GM12874 (cell line): Measurements from ENCODE around the gene ZIC4.

Experiments used
- TF ChIP-seq, protein P1 (sequence below): IDR thresholded peaks from 2 replicates; pipeline ENCODE4 v1.5.1; 2011; ENCODE audit warnings: low read depth, mild to moderate bottlenecking, control low read depth, low read length, moderate library complexity; ENCODE audit not compliant: insufficient read depth

ZIC4 gene

DNA sequence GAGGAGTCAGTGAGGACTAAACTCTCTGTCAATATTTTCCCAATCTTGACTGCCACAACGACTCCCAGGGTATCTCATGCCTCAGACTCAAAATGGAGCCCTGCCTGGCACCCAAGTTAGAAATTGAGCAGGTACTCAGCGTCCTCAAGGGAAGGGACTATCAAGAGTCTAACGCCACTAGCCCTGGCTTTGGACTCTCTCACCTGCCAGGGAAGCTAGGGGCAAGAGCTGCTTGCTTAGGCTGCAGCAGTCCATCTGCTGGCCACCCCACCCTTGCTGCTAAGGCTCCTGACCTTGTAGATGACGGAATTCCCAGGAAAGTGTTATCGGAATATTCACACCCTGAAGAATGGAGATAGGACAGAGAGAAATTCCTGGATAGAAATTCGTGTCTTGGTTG, 33.0 kb downstream of the ZIC4 start:
- TF ChIP-seq, protein P1, sequence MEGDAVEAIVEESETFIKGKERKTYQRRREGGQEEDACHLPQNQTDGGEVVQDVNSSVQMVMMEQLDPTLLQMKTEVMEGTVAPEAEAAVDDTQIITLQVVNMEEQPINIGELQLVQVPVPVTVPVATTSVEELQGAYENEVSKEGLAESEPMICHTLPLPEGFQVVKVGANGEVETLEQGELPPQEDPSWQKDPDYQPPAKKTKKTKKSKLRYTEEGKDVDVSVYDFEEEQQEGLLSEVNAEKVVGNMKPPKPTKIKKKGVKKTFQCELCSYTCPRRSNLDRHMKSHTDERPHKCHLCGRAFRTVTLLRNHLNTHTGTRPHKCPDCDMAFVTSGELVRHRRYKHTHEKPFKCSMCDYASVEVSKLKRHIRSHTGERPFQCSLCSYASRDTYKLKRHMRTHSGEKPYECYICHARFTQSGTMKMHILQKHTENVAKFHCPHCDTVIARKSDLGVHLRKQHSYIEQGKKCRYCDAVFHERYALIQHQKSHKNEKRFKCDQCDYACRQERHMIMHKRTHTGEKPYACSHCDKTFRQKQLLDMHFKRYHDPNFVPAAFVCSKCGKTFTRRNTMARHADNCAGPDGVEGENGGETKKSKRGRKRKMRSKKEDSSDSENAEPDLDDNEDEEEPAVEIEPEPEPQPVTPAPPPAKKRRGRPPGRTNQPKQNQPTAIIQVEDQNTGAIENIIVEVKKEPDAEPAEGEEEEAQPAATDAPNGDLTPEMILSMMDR: no peak

DNA sequence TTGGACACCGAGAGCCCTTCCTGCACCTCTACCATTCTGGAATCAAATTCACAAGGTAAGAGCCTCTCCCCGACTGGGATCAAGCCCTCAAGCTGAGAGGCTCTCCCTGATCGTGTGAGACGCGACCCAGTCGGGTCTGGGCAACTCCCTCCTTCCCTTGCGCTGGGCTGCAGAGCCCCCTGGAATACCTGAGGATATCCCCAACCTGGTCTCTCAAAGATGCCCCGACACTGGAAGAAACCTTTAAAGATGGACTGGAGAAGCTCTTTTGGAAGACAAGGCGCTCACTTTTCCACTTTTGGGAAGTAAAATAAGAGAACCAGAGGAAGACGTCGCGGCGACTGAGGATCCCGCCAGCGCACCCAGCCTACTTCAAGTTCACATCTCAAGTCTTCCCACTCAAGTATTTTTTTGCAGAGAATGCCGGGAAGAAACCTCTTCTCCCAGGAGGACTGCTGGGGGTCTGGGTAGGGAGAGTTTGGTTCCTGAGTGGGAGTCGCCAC, 33.8 kb downstream of the ZIC4 start:
- TF ChIP-seq, protein P1: no peak

DNA sequence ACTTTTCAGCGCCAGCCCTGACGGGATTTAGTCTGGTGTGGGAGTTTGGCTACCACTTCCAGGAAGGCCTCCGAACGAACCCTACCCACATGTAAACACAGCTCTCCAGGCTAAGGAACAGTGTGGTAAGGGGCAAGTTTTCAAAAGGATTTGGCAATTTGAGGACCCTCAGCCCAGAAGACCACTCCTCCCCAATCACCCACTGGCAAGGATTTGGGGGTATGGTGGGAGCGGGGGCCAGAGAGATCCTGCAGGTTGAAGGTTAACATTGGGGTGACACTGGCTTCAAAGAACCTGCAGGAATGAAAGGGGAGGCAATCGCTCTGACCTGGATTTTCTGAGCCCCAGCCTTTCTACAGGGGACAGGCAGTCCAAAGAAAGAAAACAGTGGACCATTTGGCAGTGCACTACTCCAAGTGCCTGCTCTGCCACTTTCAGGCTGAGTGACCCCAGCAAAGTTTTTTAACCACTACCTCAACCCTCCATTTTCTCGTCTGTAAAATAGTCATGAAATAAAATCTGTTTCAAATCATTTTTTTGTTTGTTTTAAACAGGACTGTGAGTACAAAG, 34.5 kb downstream of the ZIC4 start:
- TF ChIP-seq, protein P1: no peak

DNA sequence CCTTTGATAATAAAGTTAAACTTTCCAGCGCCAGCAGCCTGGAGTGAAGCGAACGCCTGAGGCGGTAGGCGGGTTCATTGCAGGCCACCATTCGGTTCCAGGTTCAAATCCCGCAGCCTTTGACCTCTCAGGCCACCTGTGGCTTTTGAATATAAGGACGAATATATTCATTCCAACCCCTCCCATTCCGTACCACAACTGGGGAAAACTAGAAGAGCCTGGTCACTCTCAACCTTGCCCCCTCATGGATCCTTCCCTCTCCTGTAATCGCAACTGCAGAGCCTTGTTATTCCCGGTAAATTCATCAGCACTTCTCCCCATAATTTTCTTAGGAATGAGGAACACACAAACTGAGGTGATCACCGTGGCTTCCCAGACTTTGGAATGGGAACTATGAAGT, 35.2 kb downstream of the ZIC4 start:
- TF ChIP-seq, protein P1: no peak

DNA sequence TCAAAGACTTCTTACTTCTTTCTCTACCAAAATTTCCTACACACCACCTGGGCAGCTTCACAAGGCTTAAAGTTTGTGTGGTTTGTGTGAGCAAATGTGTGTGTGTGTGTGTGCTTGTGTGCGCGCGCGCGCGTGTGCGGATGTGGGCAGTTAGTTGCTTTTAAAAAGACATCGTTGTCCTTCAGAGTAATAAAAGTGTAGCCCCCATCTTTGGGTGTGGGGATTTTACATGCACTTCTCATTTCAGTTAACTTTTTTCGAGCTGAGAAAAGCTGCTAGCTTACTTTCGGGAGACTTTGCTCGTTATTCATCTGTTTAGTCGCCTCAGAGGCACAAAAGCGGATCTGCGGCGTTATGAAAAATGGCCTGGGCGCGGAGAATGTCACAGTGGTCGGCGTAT, 36.0 kb downstream of the ZIC4 start:
- TF ChIP-seq, protein P1: no peak

DNA sequence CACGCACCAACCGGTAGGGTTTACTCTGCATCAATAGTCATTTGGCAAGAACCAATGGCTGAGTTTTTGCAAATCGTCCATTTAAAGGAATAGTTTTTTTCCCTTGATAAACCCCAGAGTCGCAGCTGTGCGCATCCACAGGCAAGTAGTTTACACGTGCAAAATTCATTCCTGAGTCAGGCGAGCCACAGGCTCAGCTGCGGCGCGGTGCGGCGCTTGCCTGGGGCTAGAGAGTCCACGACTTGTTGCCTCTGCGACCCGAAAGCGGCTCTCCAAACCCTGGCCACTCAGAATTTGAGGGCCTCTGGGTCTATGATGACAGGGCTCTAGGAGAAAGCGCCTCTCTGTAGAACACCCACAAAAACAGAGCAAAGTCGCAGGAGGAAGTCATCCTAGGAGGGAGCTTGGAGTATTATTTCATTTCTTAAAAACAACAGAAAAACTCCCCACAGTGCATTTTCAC, 36.7 kb downstream of the ZIC4 start:
- TF ChIP-seq, protein P1: no peak

DNA sequence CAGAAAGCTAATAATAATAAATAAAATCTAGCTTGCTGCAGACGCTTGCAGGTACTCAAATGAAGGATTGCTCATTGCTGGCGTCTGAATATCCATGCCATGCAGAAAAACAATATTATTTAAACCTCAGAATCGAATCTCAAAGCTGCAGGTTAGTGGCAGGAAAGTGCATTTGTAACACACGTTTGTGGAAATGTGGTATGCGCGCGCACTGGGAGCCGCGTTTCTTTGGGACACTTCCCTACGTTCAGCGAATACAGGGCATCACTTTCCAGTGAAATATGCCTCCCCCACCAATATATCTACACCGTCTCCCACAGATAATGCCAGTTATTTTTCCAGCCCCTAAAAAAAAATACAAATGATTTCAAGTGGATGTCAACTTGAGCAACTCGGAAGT, 37.1 kb downstream of the ZIC4 start:
- TF ChIP-seq, protein P1: no peak
